Fibroblast of mammary gland (primary cell): Measurements from ENCODE around the gene VMP1.

ENCODE experiments used
- DNase-seq: peaks from one replicate; pipeline ENCODE4 v3.0.0-alpha.2; 2010; ENCODE audit warnings: low read depth
- H3K4me3 ChIP-seq: 2 replicates; pipeline ENCODE4 v1.5.1; 2011; ENCODE audit warnings: low read depth, mild to moderate bottlenecking, low read length, moderate library complexity; ENCODE audit not compliant: control insufficient read depth
- TF ChIP-seq, protein P1 (sequence below): conservative IDR thresholded peaks from 2 replicates; pipeline ENCODE4 v1.5.1; 2011; ENCODE audit warnings: low read depth, low read length, inconsistent platforms; ENCODE audit not compliant: control insufficient read depth, insufficient read depth

Gene VMP1

DNA sequence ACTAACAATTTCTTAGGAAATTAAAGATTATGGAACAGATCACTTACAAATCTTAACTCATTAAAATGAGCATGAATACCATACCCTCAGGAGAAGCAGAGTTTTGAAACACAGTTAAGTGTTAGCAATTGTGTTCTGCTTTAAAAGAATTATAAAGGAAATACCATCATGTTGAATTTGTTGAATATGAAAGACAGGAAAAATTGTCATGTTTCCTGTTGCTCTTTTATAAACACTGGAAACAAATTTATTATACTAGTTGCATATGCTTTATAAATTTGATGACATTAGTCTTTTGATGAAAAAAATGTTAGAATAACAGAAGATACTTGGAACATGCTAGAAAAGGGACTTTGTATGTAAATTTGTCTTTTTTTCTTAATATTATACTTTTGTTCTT lies 59.7 kb downstream of the VMP1 start:
- DNase-seq: no peak
- no peak overlapping the region for H3K4me3 ChIP-seq
- TF ChIP-seq, protein P1, sequence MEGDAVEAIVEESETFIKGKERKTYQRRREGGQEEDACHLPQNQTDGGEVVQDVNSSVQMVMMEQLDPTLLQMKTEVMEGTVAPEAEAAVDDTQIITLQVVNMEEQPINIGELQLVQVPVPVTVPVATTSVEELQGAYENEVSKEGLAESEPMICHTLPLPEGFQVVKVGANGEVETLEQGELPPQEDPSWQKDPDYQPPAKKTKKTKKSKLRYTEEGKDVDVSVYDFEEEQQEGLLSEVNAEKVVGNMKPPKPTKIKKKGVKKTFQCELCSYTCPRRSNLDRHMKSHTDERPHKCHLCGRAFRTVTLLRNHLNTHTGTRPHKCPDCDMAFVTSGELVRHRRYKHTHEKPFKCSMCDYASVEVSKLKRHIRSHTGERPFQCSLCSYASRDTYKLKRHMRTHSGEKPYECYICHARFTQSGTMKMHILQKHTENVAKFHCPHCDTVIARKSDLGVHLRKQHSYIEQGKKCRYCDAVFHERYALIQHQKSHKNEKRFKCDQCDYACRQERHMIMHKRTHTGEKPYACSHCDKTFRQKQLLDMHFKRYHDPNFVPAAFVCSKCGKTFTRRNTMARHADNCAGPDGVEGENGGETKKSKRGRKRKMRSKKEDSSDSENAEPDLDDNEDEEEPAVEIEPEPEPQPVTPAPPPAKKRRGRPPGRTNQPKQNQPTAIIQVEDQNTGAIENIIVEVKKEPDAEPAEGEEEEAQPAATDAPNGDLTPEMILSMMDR: no peak

DNA sequence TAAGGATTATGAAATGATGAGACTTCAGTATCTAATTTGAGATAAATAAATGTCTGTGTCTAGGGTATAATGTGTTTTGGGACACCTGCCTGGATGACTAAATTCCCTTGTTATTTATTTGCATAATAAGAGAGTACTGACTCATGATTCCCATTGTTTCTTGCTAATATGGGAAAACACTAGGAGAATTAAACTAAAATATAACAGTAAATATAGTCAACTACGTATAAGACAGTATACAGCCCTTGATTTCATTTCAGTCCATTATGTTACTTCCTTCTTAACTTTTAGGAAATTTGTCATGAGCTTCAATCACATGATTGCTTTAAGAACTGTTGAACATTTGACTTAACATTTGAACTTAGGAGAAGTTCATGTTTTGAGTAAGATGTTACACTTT lies 62.4 kb downstream of the VMP1 start:
- TF ChIP-seq, protein P1: no peak
- peak; percentile 34 for DNase-seq
- no peak overlapping the region for H3K4me3 ChIP-seq

DNA sequence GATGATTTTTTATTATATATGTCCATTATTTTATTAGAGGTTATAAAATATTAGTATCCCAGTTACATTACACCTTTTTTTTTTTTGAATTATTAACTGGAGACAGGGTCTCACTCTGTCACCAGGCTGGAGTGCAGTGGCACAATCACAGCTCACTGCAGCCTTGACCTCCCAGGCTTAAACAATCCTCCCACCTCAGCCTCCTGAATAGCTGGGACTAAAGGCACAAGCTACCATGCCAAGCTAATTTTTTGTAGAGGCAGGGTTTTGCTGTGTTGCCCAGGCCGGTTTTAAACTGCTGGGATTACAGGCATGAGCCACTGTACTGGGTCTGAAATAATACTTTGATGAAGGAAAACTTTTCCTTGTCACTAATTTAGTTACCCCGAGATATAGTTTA lies 63.6 kb downstream of the VMP1 start:
- TF ChIP-seq, protein P1: no peak
- DNase-seq: no peak
- no peak overlapping the region for H3K4me3 ChIP-seq

- no peak overlapping the region for H3K4me3 ChIP-seq
- no peak for DNase-seq
- TF ChIP-seq, protein P1: no peak
Measured at GRCh38 chr17:59775786-59776350, 68.4 kb downstream of the VMP1 start.

DNA sequence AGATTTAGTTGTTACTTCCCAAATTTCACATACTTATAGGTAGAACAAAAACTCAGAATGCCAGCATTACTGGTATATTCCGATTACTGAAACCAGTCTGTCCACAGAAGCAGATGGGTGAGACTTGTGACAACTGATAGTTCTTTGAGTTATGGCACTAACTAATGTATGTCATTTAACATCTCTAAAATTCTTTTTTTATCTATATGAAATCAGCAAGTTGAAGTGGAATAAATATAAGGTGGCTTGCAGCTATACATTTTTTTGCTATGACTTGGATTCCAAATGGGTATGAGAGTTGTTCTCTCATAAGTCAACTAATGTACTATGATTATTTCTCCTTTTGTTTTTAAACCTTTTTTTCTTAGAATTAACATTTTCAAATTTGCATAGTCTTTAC lies 69.1 kb downstream of the VMP1 start:
- TF ChIP-seq, protein P1: no peak
- H3K4me3 ChIP-seq: no peak overlapping the region
- no peak for DNase-seq

GRCh38 chr17:59777033-59777432 lies 69.6 kb downstream of the VMP1 start:
- TF ChIP-seq, protein P1: no peak
- no peak for DNase-seq
- H3K4me3 ChIP-seq: no peak overlapping the region

DNA sequence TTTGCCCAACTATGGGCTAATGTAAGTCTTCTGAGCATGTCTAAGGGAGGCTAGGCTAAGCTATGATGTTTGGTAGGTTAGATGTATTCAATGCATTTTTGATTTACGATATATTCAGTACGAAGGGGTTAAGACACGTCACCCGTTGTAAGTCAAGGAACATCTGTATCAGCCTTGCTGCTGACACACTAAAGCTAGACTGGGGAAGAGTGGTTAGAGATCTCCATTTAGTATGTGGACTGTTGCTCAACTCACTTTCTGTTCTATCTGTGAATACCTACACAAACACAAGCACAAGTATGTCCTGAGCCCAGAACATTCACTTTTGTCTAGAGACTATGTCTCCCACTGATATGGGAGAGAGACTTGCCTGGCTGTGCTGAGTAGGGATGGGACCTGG lies 71.5 kb downstream of the VMP1 start:
- peak; percentile 8 for DNase-seq
- no peak overlapping the region for H3K4me3 ChIP-seq
- TF ChIP-seq, protein P1: no peak
